ENCODE data around the gene MPHOSPH6.
"Not testable (repeated sequence)": the region's sequence is repeated elsewhere in the genome, so short reads cannot be mapped to it uniquely, and the experiment has no call there.

MPHOSPH6 gene

DNA sequence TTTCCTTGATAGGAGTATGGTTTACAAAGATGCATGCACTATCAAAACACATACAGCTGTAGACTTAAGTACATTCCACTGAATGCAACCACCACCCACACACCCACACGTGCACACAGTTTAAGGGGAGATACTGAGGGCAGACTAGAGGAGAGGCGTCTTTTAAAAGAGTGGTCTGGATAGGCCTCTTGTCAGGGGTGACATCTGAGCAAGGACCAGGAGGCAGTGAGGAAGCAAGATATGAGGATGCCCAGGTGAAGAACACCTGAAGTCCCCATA is 12.6 kb downstream of the MPHOSPH6 start:
- H3K9me3 Mint-ChIP-seq = no peaks in the 10 kb centered on the region
- H3K4me1 Mint-ChIP-seq = peaks cover 20% of the 10 kb centered on the region
- no peak for ATAC-seq (replicated peaks; ENCODE audit: extremely low read depth, poor library complexity, severe bottlenecking)
- peaks cover 31% of the 10 kb centered on the region for H3K36me3 Mint-ChIP-seq (ENCODE audit: insufficient read depth)
- no peaks in the 10 kb centered on the region for H3K27me3 Mint-ChIP-seq
- no peak overlapping the region for H3K27ac Mint-ChIP-seq (ENCODE audit: low read depth)
- no peak for DNase-seq (ENCODE audit: low spot score in 2 of 2)
- H3K4me3 Mint-ChIP-seq = no peak overlapping the region

DNA sequence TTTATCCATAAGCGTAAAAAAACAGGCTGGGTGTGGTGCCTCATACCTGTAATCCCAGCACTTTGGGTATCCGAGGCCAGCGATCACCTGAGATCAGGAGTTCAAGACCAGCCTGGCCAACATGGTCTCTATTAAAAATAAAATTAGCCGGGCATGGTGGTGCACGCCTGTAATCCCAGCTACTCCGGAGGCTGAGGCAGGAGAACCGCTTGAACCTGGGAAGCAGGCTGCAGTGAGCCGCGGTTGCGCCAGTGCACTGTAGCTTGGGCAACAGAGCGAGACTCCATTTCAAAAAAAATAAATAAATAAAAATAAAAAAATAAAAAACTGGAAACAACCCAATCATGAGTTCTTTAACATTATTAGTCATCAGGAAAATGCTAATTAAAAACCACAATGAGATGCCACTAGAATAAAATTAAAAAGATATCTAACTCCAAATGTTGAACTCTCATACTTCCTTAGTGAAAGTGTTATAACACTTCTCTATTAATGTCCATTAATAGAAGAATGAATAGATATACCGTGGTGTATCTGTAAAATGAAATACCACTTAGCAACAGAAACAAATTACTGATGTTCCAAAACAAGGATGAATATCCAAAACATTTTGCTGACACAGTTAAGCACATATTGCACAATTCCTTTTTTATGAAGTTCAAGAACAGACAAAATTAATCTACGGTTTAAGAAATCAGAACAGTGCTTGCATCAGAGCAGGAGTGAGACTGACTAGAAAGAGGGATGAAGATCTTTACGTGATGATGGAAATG is 13.1 kb downstream of the MPHOSPH6 start:
- DNase-seq (ENCODE audit: low spot score in 2 of 2) (no peak), ATAC-seq (replicated peaks; ENCODE audit: extremely low read depth, poor library complexity, severe bottlenecking) (no peak)
- Mint-ChIP-seq H3K4me1 (peaks cover 20% of the 10 kb centered on the region), H3K36me3 (ENCODE audit: insufficient read depth) (peaks cover 28% of the 10 kb centered on the region), H3K27me3 (no peaks in the 10 kb centered on the region), H3K9me3 (no peaks in the 10 kb centered on the region), H3K27ac (ENCODE audit: low read depth) (no peak overlapping the region), H3K4me3 (no peak overlapping the region)

DNA sequence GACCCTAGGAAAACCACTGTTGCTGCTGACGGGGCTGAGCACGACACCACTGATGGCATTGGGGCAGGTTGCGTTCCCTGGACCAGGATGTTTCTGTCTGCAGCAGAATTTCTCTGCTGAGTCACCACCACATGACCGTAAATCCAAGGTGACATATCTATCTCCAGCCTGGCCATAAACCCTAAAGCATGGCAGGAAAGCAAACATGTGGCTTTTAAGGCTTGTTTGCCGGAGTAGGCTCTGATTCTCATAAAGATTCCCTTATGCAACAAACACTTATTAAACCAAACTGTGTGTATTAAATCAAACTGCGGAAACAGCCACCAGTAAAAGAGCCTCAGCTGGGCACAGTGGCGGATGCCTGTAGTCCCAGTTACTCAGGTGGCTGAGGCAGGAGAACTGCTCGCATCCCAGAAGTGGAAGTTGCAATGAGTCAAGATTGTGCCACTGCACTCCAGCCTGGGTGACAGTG is 17.3 kb downstream of the MPHOSPH6 start:
- ATAC-seq (replicated peaks; ENCODE audit: extremely low read depth, poor library complexity, severe bottlenecking) (no peak), DNase-seq (ENCODE audit: low spot score in 2 of 2) (no peak)
- Mint-ChIP-seq H3K27ac (ENCODE audit: low read depth) (no peak overlapping the region), H3K27me3 (no peaks in the 10 kb centered on the region), H3K36me3 (ENCODE audit: insufficient read depth) (peaks cover 18% of the 10 kb centered on the region), H3K4me1 (peaks cover 15% of the 10 kb centered on the region), H3K9me3 (no peaks in the 10 kb centered on the region), H3K4me3 (no peak overlapping the region)

DNA sequence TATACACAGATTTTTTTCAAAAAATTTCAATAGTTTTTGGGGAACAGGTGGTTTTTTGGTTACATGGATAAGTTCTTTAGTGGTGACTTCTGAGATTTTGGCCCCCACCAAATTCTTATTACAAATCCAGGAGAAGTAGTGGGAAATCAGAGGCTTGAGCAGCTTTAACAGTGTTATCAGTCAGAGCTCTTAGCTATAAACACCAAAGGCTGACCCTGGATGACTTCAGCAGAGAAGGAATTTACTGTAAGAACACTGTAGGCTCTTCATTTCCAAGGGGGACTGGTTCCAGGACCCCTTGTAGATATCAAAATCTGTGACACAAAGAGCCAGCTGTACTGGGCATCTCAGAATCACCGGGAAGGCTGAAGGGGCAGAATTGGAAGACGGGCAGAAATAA is 17.8 kb downstream of the MPHOSPH6 start:
- H3K4me1 Mint-ChIP-seq = peaks cover 11% of the 10 kb centered on the region
- H3K4me3 Mint-ChIP-seq = no peak overlapping the region
- no peak for ATAC-seq (replicated peaks; ENCODE audit: extremely low read depth, poor library complexity, severe bottlenecking)
- H3K36me3 Mint-ChIP-seq (ENCODE audit: insufficient read depth) = peaks cover 20% of the 10 kb centered on the region
- no peak overlapping the region for H3K27ac Mint-ChIP-seq (ENCODE audit: low read depth)
- H3K27me3 Mint-ChIP-seq = no peaks in the 10 kb centered on the region
- H3K9me3 Mint-ChIP-seq = no peaks in the 10 kb centered on the region
- DNase-seq (ENCODE audit: low spot score in 2 of 2) = no peak

DNA sequence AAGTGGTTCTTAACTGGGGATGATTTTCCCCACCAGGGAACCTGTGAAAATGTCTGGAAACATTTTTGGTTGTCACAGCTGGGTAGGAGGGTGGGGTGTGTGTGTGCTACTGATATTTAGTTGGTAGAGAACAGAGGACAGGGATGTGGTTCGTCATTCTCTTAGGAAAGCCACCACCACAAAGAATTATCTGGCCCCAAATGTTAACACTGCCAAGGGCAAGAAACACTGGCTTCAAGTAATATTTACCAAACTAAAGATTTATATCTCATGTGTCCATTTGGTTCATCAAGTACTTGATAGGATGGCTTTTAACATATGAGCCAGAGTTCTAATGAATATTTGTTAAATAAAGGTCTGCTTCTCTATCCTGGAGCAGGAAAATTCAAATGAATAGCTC is 19.5 kb downstream of the MPHOSPH6 start:
- Mint-ChIP-seq H3K36me3 (ENCODE audit: insufficient read depth) (peaks cover 21% of the 10 kb centered on the region), H3K9me3 (no peaks in the 10 kb centered on the region)

DNA sequence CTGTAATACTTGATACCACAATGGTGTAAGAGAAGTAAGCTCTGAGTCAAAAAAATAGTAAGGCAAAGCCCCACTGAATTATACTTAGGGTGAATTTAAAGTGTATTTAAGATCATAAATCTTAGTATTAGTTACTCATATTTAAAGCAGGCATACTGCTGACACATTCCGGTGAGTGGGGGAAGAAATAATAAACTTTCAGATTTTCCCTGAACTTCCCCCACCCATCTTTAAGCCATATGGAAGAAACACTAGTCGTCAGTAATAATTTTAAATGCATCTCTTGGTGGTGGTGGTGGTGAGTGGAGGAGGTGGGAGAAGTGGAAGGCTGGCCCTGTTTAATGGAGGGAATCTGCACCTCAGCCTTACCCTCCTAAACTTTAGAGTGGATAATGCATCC is 20.5 kb downstream of the MPHOSPH6 start:
- no peak overlapping the region for H3K4me3 Mint-ChIP-seq
- no peak overlapping the region for H3K27ac Mint-ChIP-seq (ENCODE audit: low read depth)
- no peaks in the 10 kb centered on the region for H3K9me3 Mint-ChIP-seq
- no peak for ATAC-seq (replicated peaks; ENCODE audit: extremely low read depth, poor library complexity, severe bottlenecking)
- H3K4me1 Mint-ChIP-seq = peaks cover 10% of the 10 kb centered on the region
- DNase-seq (ENCODE audit: low spot score in 2 of 2) = no peak
- peaks cover 19% of the 10 kb centered on the region for H3K36me3 Mint-ChIP-seq (ENCODE audit: insufficient read depth)
- H3K27me3 Mint-ChIP-seq = no peaks in the 10 kb centered on the region

More for the DNA sequence above, 19.5 kb downstream of the MPHOSPH6 start:
- peaks cover 10% of the 10 kb centered on the region for H3K4me1 Mint-ChIP-seq
- no peak overlapping the region for H3K27ac Mint-ChIP-seq (ENCODE audit: low read depth)
- DNase-seq (ENCODE audit: low spot score in 2 of 2) (no peak), ATAC-seq (replicated peaks; ENCODE audit: extremely low read depth, poor library complexity, severe bottlenecking) (no peak)
- no peaks in the 10 kb centered on the region for H3K27me3 Mint-ChIP-seq
- H3K4me3 Mint-ChIP-seq = no peak overlapping the region

DNA sequence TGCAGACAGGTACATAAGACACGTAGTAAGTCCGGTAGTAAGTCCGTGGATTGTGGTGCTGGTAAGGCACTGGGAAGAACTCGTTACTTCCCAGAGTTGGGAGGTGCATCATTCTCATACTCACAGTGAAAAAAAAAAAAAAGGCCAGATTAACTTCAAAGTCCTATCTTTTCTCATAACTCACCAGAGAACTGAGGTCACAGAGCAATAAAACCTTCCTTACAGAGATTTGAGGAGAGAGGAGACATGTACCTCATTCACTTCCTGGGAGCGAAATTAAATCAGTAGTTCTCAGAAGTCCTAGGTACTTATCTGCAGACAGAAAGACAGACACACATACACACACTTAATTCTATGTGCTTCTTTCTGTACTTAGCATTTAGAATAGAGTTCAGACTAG is 22.5 kb downstream of the MPHOSPH6 start:
- Mint-ChIP-seq H3K27ac (ENCODE audit: low read depth) (no peak overlapping the region), H3K9me3 (no peaks in the 10 kb centered on the region), H3K36me3 (ENCODE audit: insufficient read depth) (peaks cover 17% of the 10 kb centered on the region), H3K4me1 (no peaks in the 10 kb centered on the region), H3K4me3 (no peak overlapping the region), H3K27me3 (no peaks in the 10 kb centered on the region)
- no peak for DNase-seq (ENCODE audit: low spot score in 2 of 2)
- ATAC-seq (replicated peaks; ENCODE audit: extremely low read depth, poor library complexity, severe bottlenecking) = no peak

DNA sequence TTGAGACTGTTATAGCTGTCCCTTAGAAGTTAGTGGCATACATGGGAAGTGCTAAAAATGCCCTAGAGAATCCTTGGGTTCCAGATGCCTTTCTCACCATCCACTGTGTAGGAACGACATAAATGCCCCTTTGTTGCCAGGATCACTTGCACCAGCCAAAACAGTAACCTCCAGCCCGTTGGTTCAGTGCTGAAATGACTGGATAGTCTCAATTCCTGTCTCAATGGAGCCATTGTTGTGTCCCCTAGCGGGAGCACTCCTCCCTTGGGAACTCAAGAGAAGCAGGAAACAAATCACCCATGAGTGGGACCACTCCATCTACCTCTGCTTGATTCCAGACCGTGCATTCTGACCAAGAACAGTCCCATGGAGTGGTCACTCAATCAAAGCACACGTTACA is 23.1 kb downstream of the MPHOSPH6 start:
- no peaks in the 10 kb centered on the region for H3K9me3 Mint-ChIP-seq
- peaks cover 17% of the 10 kb centered on the region for H3K36me3 Mint-ChIP-seq (ENCODE audit: insufficient read depth)
- no peak overlapping the region for H3K27ac Mint-ChIP-seq (ENCODE audit: low read depth)
- ATAC-seq (replicated peaks; ENCODE audit: extremely low read depth, poor library complexity, severe bottlenecking) (no peak), DNase-seq (ENCODE audit: low spot score in 2 of 2) (no peak)
- no peaks in the 10 kb centered on the region for H3K27me3 Mint-ChIP-seq
- no peaks in the 10 kb centered on the region for H3K4me1 Mint-ChIP-seq
- no peak overlapping the region for H3K4me3 Mint-ChIP-seq

DNA sequence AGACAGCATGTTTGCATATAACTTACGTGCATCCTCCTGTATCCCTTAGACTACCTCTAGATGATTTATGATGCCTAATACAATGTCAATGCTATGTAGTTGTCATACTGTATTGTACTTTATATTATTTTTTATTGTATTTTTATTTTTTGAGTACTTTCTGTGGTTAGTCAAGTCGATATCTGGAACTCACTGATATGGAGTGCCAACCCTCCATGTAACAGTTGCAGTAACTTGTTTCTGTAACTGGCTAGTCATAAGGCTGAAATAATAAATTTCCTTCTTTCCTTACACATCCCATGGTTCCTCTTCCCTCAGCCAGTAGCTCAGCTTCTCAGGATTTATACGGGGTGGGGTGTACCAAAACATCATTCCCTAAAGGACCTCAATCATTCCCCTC is 23.5 kb downstream of the MPHOSPH6 start:
- H3K4me1 Mint-ChIP-seq = no peaks in the 10 kb centered on the region
- no peaks in the 10 kb centered on the region for H3K9me3 Mint-ChIP-seq
- no peak overlapping the region for H3K4me3 Mint-ChIP-seq
- no peak overlapping the region for H3K27ac Mint-ChIP-seq (ENCODE audit: low read depth)
- peaks cover 14% of the 10 kb centered on the region for H3K36me3 Mint-ChIP-seq (ENCODE audit: insufficient read depth)
- DNase-seq (ENCODE audit: low spot score in 2 of 2) (no peak), ATAC-seq (replicated peaks; ENCODE audit: extremely low read depth, poor library complexity, severe bottlenecking) (no peak)
- H3K27me3 Mint-ChIP-seq = no peaks in the 10 kb centered on the region

DNA sequence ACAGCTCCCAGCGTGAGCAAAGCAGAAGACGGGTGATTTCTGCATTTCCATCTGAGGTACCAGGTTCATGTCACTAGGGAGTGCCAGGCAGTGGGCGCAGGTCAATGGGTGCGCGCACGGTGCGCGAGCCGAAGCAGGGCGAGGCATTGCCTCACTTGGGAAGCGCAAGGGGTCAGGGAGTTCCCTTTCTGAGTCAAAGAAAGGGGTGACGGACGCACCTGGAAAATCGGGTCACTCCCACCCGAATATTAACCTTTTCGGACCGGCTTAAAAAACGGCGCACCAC is 30.8 kb downstream of the MPHOSPH6 start:
- H3K4me3 Mint-ChIP-seq = peak overlapping the region; percentile 65
- not testable (repeated sequence) for H3K27me3 Mint-ChIP-seq; H3K4me1 Mint-ChIP-seq; H3K36me3 Mint-ChIP-seq (ENCODE audit: insufficient read depth); H3K9me3 Mint-ChIP-seq; DNase-seq (ENCODE audit: low spot score in 2 of 2); ATAC-seq (replicated peaks; ENCODE audit: extremely low read depth, poor library complexity, severe bottlenecking); H3K27ac Mint-ChIP-seq (ENCODE audit: low read depth)

DNA sequence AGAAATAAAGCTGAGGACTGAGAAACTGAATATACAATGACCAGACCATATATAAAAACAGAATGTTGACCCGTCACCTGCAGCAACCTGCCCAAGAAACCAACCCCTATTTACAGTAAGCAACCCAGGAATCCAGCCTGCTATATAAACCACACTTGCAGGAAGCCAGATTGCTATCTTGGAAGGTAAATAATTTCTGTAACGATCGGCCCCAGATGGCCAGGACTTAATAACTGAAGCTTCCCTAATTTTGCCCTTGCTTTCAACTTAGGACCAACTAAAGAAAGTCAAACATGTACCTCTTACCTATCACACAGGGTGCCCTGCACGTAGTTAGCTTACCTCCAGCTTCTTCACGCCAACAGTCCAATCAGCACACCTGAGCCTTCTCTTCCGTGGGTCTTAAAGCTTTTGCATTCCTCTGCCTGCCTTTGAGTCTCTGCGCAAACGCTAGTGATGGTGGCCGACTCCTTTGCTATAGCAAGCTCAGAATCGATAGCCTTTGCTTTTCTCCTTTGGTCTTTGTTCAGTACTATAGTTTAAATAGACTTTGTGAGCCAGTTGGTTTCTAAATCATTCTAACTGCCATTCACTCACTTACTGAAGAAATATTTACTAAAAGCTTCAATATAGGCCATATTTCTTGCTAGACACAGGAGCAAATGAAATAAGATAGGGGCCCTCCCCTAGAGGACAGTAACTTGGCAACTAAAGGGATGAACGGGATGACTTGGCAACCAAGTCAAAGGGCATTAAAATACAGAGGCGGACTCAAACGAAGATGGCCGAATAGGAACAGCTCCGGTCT is 31.3 kb downstream of the MPHOSPH6 start:
- H3K9me3 Mint-ChIP-seq = peaks cover 5% of the 10 kb centered on the region
- no peaks in the 10 kb centered on the region for H3K36me3 Mint-ChIP-seq (ENCODE audit: insufficient read depth)
- no peaks in the 10 kb centered on the region for H3K27me3 Mint-ChIP-seq
- peak overlapping the region; percentile 65 for H3K4me3 Mint-ChIP-seq
- peaks cover 7% of the 10 kb centered on the region for H3K4me1 Mint-ChIP-seq
- H3K27ac Mint-ChIP-seq (ENCODE audit: low read depth) = no peak overlapping the region
- DNase-seq (ENCODE audit: low spot score in 2 of 2) (no peak), ATAC-seq (replicated peaks; ENCODE audit: extremely low read depth, poor library complexity, severe bottlenecking) (no peak)

DNA sequence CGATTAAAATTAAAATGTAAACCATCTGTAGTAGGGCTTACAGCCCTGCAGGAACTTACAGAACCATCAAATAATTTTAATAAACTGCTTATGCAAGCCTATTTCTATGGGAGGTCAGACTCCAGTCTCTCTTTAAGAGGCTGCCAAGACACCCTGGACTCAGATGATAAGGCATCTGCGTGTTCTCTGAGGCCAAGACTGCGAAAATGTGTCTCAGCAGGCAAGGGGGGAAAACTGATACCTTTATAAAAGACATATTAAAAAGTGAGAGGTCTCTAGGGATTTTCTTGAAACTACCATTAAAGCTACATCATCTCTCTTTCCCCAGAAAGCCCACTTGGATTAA is 32.2 kb downstream of the MPHOSPH6 start:
- Mint-ChIP-seq H3K4me1 (peaks cover 11% of the 10 kb centered on the region), H3K9me3 (peaks cover 5% of the 10 kb centered on the region), H3K27ac (ENCODE audit: low read depth) (no peak overlapping the region), H3K27me3 (no peaks in the 10 kb centered on the region), H3K36me3 (ENCODE audit: insufficient read depth) (no peaks in the 10 kb centered on the region), H3K4me3 (no peak overlapping the region)
- ATAC-seq (replicated peaks; ENCODE audit: extremely low read depth, poor library complexity, severe bottlenecking) (no peak), DNase-seq (ENCODE audit: low spot score in 2 of 2) (no peak)

Data from central memory CD8-positive, alpha-beta T cell (primary cell).